Mesenchymal stem cell (in vitro differentiated cells and primary cell): ENCODE results near the gene VANGL2.

Source experiments
- DNase-seq: peaks from one replicate; pipeline ENCODE4 v3.0.0-alpha.2; 2013
- H2AFZ ChIP-seq: one replicate; pipeline ENCODE4 v1.6.1; 2013; ENCODE audit warnings: low read depth, mild to moderate bottlenecking, control low read depth, inconsistent platforms, low read length, moderate library complexity
- H2AK5ac ChIP-seq: 2 replicates; pipeline ENCODE4 v1.6.1; 2013; ENCODE audit warnings: low read length, moderate library complexity, mild to moderate bottlenecking, inconsistent platforms; ENCODE audit not compliant: severe bottlenecking
- H2BK120ac ChIP-seq: one replicate; pipeline ENCODE4 v1.6.1; 2013; ENCODE audit warnings: low read depth, mild to moderate bottlenecking, inconsistent platforms, low read length, moderate library complexity
- H2BK12ac ChIP-seq, 2 experiments: one replicate each; pipeline ENCODE4 v1.6.1; 2013; ENCODE audit warnings: inconsistent platforms in 2 of 2, low read length in 2 of 2, mild to moderate bottlenecking in 2 of 2, moderate library complexity in 2 of 2, control low read depth in 1 of 2
- H2BK15ac ChIP-seq: one replicate; pipeline ENCODE4 v1.6.1; 2013; ENCODE audit warnings: mild to moderate bottlenecking, low read depth, inconsistent platforms; ENCODE audit not compliant: poor library complexity, severe bottlenecking
- H2BK5ac ChIP-seq: 2 replicates; pipeline ENCODE4 v1.6.1; 2013; ENCODE audit warnings: low read depth, mild to moderate bottlenecking, low read length, control low read depth, inconsistent platforms; ENCODE audit not compliant: poor library complexity, severe bottlenecking
- H3K14ac ChIP-seq, 2 experiments: one replicate each; pipeline ENCODE4 v1.6.1; 2013; ENCODE audit warnings: inconsistent platforms in 2 of 2, low read length in 2 of 2, control low read depth in 1 of 2, mild to moderate bottlenecking in 1 of 2, moderate library complexity in 1 of 2
- H3K18ac ChIP-seq, 2 experiments: one replicate each; pipeline ENCODE4 v1.6.1; 2013; ENCODE audit warnings: inconsistent platforms in 2 of 2, low read length in 2 of 2, control low read depth in 1 of 2, low read depth in 1 of 2, mild to moderate bottlenecking in 1 of 2
- H3K23ac ChIP-seq, 2 experiments: one replicate each; pipeline ENCODE4 v1.6.1; 2013; ENCODE audit warnings: inconsistent platforms in 2 of 2, low read length in 2 of 2, mild to moderate bottlenecking in 2 of 2, moderate library complexity in 2 of 2, control low read depth in 1 of 2
- H3K27ac ChIP-seq: 2 replicates; pipeline ENCODE4 v1.5.1; 2013; ENCODE audit warnings: mild to moderate bottlenecking, moderate library complexity, low read length, control low read depth, inconsistent platforms; ENCODE audit not compliant: poor library complexity, severe bottlenecking
- H3K27me3 ChIP-seq, 2 experiments: 2 replicates each; pipeline versions ENCODE4 v1.6.1 to v1.7.0; 2013; ENCODE audit warnings: low read length in 2 of 2, mild to moderate bottlenecking in 2 of 2, moderate library complexity in 2 of 2, control low read depth in 1 of 2, inconsistent platforms in 1 of 2; ENCODE audit not compliant: control insufficient read depth in 1 of 2, insufficient read depth in 1 of 2
- H3K36me3 ChIP-seq, 2 experiments: 2 replicates each; pipeline versions ENCODE4 v1.6.1 to v1.7.0; 2013; ENCODE audit warnings: low read length in 2 of 2, control low read depth in 1 of 2, inconsistent platforms in 1 of 2, low read depth in 1 of 2, mild to moderate bottlenecking in 1 of 2; ENCODE audit not compliant: insufficient read depth in 2 of 2, control insufficient read depth in 1 of 2
- H3K4ac ChIP-seq, 2 experiments: one replicate each; pipeline ENCODE4 v1.6.1; 2013; ENCODE audit warnings: inconsistent platforms in 2 of 2, low read length in 2 of 2, mild to moderate bottlenecking in 2 of 2, moderate library complexity in 2 of 2, control low read depth in 1 of 2, low read depth in 1 of 2
- H3K4me1 ChIP-seq: 2 replicates; pipeline ENCODE4 v1.6.1; 2013; ENCODE audit warnings: low read depth, low read length, control low read depth; ENCODE audit not compliant: control insufficient read depth, insufficient read depth
- H3K4me2 ChIP-seq: 2 replicates; pipeline ENCODE4 v1.6.1; 2013; ENCODE audit warnings: low read length, mild to moderate bottlenecking, inconsistent platforms; ENCODE audit not compliant: poor library complexity, severe bottlenecking
- H3K4me3 ChIP-seq, 2 experiments: 2 replicates each; pipeline versions ENCODE4 v1.5.1 to v1.7.0; 2013; ENCODE audit warnings: low read length in 2 of 2, mild to moderate bottlenecking in 2 of 2, control low read depth in 1 of 2, low read depth in 1 of 2; ENCODE audit not compliant: insufficient read depth in 1 of 2
- H3K79me1 ChIP-seq: replicated peaks from 2 replicates; pipeline ENCODE4 v1.6.1; 2013; ENCODE audit warnings: mild to moderate bottlenecking, control low read depth, low read length, inconsistent platforms; ENCODE audit not compliant: poor library complexity, severe bottlenecking
- H3K9ac ChIP-seq: 2 replicates; pipeline ENCODE4 v1.7.0; 2013; ENCODE audit warnings: mild to moderate bottlenecking, low read length, moderate library complexity
- H3K9me3 ChIP-seq: 2 replicates; pipeline ENCODE4 v1.7.0; 2013; ENCODE audit warnings: mild to moderate bottlenecking, low read length; ENCODE audit not compliant: control insufficient read depth
- H4K8ac ChIP-seq: one replicate; pipeline ENCODE4 v1.6.1; 2013; ENCODE audit warnings: inconsistent platforms, mild to moderate bottlenecking, low read length, moderate library complexity
- H4K91ac ChIP-seq: one replicate; pipeline ENCODE4 v1.6.1; 2013; ENCODE audit warnings: mild to moderate bottlenecking, low read length, inconsistent platforms
- WGBS: methylation state at CpG from one replicate; pipeline ENCODE4 v1.1.7; 2013; ENCODE audit warnings: mixed read lengths; 5-methylcytosine and 5-hydroxymethylcytosine counted together

Gene VANGL2

DNA sequence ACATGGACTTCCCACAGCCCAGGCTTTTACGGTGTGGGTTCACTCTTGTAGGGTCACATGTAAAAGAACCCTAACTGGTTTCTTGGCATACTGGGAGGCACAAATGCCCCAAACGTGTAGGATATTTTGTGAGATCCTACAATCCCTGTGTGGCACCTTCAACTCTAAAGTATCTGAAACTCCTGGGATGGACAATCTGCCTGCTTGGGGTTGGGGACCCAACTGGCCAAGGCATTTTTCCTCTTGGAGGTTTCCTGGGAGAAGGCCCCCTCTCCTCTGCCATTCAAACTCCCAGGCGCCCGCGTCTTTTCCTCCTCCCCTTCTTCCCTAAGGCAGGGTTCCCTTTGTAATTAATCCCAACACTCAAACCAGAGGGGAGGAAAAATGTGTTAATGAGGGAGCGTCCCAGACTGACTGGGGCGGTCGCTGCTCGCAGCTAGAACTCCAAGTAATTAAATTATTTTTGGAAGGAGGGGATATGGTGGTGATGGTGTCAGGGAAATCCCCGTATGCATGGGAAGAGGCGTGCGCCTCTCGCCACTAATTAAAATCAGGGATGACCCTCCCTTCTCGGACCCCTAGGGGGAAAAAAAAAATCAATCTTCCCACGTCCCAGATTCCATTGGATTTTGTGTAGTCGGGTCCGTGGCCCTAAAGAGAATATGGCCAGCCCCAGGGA lies 681 bp upstream of the VANGL2 start:
- Histone ChIP-seq H3K36me3 (no peaks in the 10 kb centered on the region), H2AK5ac (peak overlapping the region; percentile 53), H3K9ac (peak overlapping the region; percentile 45), H3K4me2 (peak overlapping the region; percentile 86), H3K27me3 (peaks cover 0 to 92% of the 10 kb centered on the region in 2 experiments), H3K14ac (no peak overlapping the region), H4K91ac (peak overlapping the region; percentile 70), H3K4ac (peak overlapping the region; percentile 76), H3K9me3 (no peaks in the 10 kb centered on the region), H3K4me3 (peak overlapping the region in 1 of 2 experiments; percentile 58), H3K27ac (no peak overlapping the region), H2AFZ (peak overlapping the region; percentile 83), H3K18ac (peak overlapping the region; percentile 73 to 80), H2BK120ac (peak overlapping the region; percentile 83), H3K23ac (no peak overlapping the region), H4K8ac (peak overlapping the region; percentile 96), H2BK12ac (peak overlapping the region in 1 of 2 experiments; percentile 60), H3K79me1 (peaks cover 17% of the 10 kb centered on the region), H2BK15ac (peak overlapping the region; percentile 96), H3K4me1 (peaks cover 19% of the 10 kb centered on the region), H2BK5ac (peak overlapping the region; percentile 20)
- DNase-seq: no peak
- 35% methylated on average over 14 of the region's 17 CpGs for WGBS

DNA sequence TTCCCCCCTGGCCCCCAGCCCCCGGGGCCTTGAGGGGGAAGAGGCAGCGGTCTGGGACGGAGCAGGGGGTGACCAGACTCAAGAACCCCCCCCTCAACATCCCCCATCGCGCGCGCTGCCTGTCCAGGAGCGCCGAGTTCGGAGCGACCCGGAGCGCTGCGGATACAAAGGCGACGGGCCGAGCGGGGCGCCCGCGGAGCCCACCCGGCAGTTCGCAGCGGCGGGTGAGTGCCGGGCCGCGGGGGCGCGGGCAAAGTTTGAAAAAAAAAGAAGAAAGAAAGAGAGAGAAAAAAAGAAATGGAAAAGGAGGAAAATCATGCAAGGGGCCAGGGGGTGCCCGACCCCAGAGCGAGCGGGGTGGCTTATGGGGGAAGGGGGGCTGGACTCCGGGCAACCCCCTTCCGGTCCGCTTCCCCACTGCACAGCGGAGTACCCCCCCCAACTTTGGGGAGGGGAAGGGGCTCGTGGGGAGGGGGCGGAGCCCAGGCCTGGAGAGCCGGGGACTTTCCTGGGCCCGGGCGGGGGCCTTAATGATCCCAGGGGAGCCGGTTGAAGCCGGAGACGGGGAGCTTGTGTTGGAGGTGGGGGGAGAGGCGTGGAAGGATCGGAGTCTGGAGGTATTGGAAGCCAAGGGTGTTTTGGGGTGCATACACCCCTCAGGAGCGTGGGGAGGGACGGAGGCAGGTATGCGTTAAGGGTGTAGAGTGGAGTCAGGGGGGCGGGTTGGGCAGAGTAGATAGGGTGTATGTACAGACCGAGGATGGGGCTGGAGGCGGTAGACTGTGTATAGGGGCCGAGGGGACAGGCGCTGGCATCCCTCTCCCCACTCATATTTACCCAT lies 502 bp downstream of the VANGL2 start:
- peak overlapping the region; percentile 96 for H2BK15ac ChIP-seq
- peaks cover 0 to 91% of the 10 kb centered on the region in 2 experiments for H3K27me3 ChIP-seq
- no peak overlapping the region for H3K14ac ChIP-seq
- H3K9me3 ChIP-seq: no peaks in the 10 kb centered on the region
- H3K4me2 ChIP-seq: peak overlapping the region; percentile 52
- peak overlapping the region in 1 of 2 experiments; percentile 81 for H3K4me3 ChIP-seq
- peak overlapping the region in 1 of 2 experiments; percentile 33 for H3K4ac ChIP-seq
- H4K8ac ChIP-seq: peak overlapping the region; percentile 62
- peak overlapping the region; percentile 39 for H2BK5ac ChIP-seq
- peak; percentile 17 for DNase-seq
- no peak overlapping the region for H3K27ac ChIP-seq
- WGBS: 1% methylated on average over 43 of the region's 55 CpGs
- H3K18ac ChIP-seq: peak overlapping the region; percentile 60 to 87
- no peak overlapping the region for H3K9ac ChIP-seq
- H2BK12ac ChIP-seq: peak overlapping the region in 1 of 2 experiments; percentile 34
- no peak overlapping the region for H3K23ac ChIP-seq
- H2AFZ ChIP-seq: peak overlapping the region; percentile 67
- H3K4me1 ChIP-seq: peaks cover 19% of the 10 kb centered on the region
- no peaks in the 10 kb centered on the region for H3K36me3 ChIP-seq
- no peak overlapping the region for H4K91ac ChIP-seq
- H3K79me1 ChIP-seq: peaks cover 17% of the 10 kb centered on the region
- no peak overlapping the region for H2AK5ac ChIP-seq
- peak overlapping the region; percentile 64 for H2BK120ac ChIP-seq

DNA sequence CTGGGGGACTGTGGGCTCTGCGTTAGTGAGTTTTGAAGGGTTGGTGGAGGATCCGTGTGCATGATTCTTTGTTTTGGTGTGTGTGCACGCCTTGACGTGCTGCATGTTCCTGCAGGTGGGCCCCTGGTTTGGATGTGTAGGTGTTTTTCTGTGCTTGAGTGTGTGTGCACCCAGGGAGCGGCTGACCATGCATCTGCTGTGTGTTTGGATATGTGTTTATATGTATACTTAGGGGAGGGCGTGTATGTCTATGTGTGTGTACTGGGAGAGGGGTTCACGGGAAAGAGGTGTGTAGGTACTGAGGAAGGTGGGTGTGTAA lies 1.1 kb downstream of the VANGL2 start:
- peak overlapping the region; percentile 52 for H3K4me2 ChIP-seq

More for the DNA sequence above, 1.1 kb downstream of the VANGL2 start:
- Histone ChIP-seq H2AFZ (no peak overlapping the region), H2BK12ac (no peak overlapping the region), H3K79me1 (peaks cover 22% of the 10 kb centered on the region), H3K36me3 (no peaks in the 10 kb centered on the region), H3K27ac (no peak overlapping the region), H3K4ac (no peak overlapping the region), H3K4me1 (peaks cover 20% of the 10 kb centered on the region), H4K8ac (peak overlapping the region; percentile 3), H4K91ac (no peak overlapping the region), H3K9ac (no peak overlapping the region), H2BK15ac (no peak overlapping the region), H3K18ac (no peak overlapping the region), H3K4me3 (peak overlapping the region in 1 of 2 experiments; percentile 81), H2AK5ac (no peak overlapping the region), H3K14ac (peak overlapping the region in 1 of 2 experiments; percentile 62), H2BK5ac (no peak overlapping the region), H3K27me3 (peaks cover 0 to 93% of the 10 kb centered on the region in 2 experiments), H3K9me3 (no peaks in the 10 kb centered on the region), H3K23ac (no peak overlapping the region), H2BK120ac (no peak overlapping the region)
- WGBS: 44% methylated on average over 7 of the region's 7 CpGs
- DNase-seq: no peak
